Activated CD4-positive, alpha-beta T cell treated with anti-CD3 and anti-CD28 coated beads, Interleukin-10, Interleukin-2, amounts not matched to agents 100 ng/mL and 50 ng/mL, durations not matched to agents 16 hours and 8 hours (primary cell): ENCODE results near the gene CORIN.

ENCODE experiments used
- DNase-seq: peaks from one replicate; pipeline ENCODE4 v3.0.0-alpha.2; 2020

CORIN gene

GRCh38 chr4:47837908-47838294 lies at the start of gene CORIN:
Gene CORIN (minus strand): TSS chr4:47838067. CDS start chr4:47837949, 118 bp downstream.
- no peak for DNase-seq

- no peak for DNase-seq
Measured at GRCh38 chr4:47882228-47882627, 44.4 kb upstream of the CORIN start.

- no peak for DNase-seq
Measured at GRCh38 chr4:47879458-47879857, 41.6 kb upstream of the CORIN start.

GRCh38 chr4:47876784-47877546 lies 39.1 kb upstream of the CORIN start:
- DNase-seq = no peak

- no peak for DNase-seq
Measured at GRCh38 chr4:47876310-47876709, 38.4 kb upstream of the CORIN start.

- peak; percentile 77 for DNase-seq
Measured at GRCh38 chr4:47873877-47874541, 36.1 kb upstream of the CORIN start.

GRCh38 chr4:47863486-47863885 lies 25.6 kb upstream of the CORIN start:
- no peak for DNase-seq

- no peak for DNase-seq
Measured at GRCh38 chr4:47862297-47862696, 24.4 kb upstream of the CORIN start.

GRCh38 chr4:47860305-47860704 lies 22.4 kb upstream of the CORIN start:
- DNase-seq = no peak

GRCh38 chr4:47858006-47858405 lies 20.1 kb upstream of the CORIN start:
- no peak for DNase-seq

GRCh38 chr4:47856713-47857112 lies 18.8 kb upstream of the CORIN start:
- DNase-seq = no peak

- no peak for DNase-seq
Measured at GRCh38 chr4:47855350-47855749, 17.5 kb upstream of the CORIN start.

GRCh38 chr4:47852136-47852535 lies 14.3 kb upstream of the CORIN start:
- DNase-seq = no peak

- DNase-seq = no peak
Measured at GRCh38 chr4:47849466-47849865, 11.6 kb upstream of the CORIN start.

- DNase-seq = no peak
Measured at GRCh38 chr4:47848041-47848440, 10.2 kb upstream of the CORIN start.

GRCh38 chr4:47842985-47843384 lies 5.1 kb upstream of the CORIN start:
- DNase-seq = no peak

GRCh38 chr4:47840291-47840690 lies 2.4 kb upstream of the CORIN start:
- DNase-seq = no peak

GRCh38 chr4:47839259-47839658 lies 1.4 kb upstream of the CORIN start:
- peak; percentile 80 for DNase-seq

GRCh38 chr4:47838445-47838844 lies 578 bp upstream of the CORIN start:
- no peak for DNase-seq

GRCh38 chr4:47837094-47837907 lies 566 bp downstream of the CORIN start:
- DNase-seq = peak; percentile 51

- peak; percentile 71 for DNase-seq
Measured at GRCh38 chr4:47836641-47837093, 1.2 kb downstream of the CORIN start.

- DNase-seq = no peak
Measured at GRCh38 chr4:47835494-47835893, 2.4 kb downstream of the CORIN start.

GRCh38 chr4:47831026-47831679 lies 6.7 kb downstream of the CORIN start:
- no peak for DNase-seq
